Right lobe of liver (tissue), 6 donors: ENCODE results near the gene BEND5. TPM values are rescaled to one million over a fixed set of nuclear protein-coding genes. Genes with fewer than 3 reads are reported as not detected.

Experiments used
- ATAC-seq, 4 donors: fragments of 200-7000 bp; cut with Tn5 transposase; one replicate each; pipeline ENCODE4 v1.9.1; 2020; ENCODE audit warnings: mild to moderate bottlenecking in 4 of 4, moderate library complexity in 4 of 4
- DNase-seq, 3 donors: peaks; one replicate each; pipeline ENCODE4 v3.0.0-alpha.2; 2020
- H3K27ac ChIP-seq, 3 donors: fragments of 200-600 bp; one replicate each; pipeline ENCODE4 v1.8.0; 2022
- H3K27me3 ChIP-seq, 2 donors: fragments of 200-600 bp; one replicate each; pipeline ENCODE4 v1.8.0; 2022
- H3K36me3 ChIP-seq, 4 donors: fragments of 200-600 bp; sonication (generic) in 1 of 4; one replicate each; pipeline versions ENCODE4 v1.5.1 to v1.8.0; 2017 to 2022; ENCODE audit warnings: control low read depth in 1 of 4
- H3K4me1 ChIP-seq, 4 donors: fragments of 200-600 bp; sonication (generic) in 1 of 4; one replicate each; pipeline versions ENCODE4 v1.5.1 to v1.8.0; 2017 to 2022; ENCODE audit warnings: control low read depth in 1 of 4
- H3K4me3 ChIP-seq, 3 donors: fragments of 200-600 bp; one replicate each; pipeline ENCODE4 v1.8.0; 2022
- H3K9me3 ChIP-seq, 4 donors: fragments of 200-600 bp; sonication (generic) in 1 of 4; one replicate each; pipeline versions ENCODE4 v1.5.1 to v1.8.0; 2017 to 2022; ENCODE audit warnings: control low read depth in 1 of 4
- CTCF ChIP-seq, 4 donors: fragments of 200-600 bp in 3 of 4; fragments of 450-650 bp in 1 of 4; IDR thresholded peaks; one replicate each; pipeline versions ENCODE4 v1.5.1 to v1.8.0; 2016 to 2022; ENCODE audit warnings: antibody characterized with exemption in 4 of 4, mild to moderate bottlenecking in 2 of 4
- POLR2A ChIP-seq: fragments of 450-650 bp; IDR thresholded peaks from one replicate; pipeline ENCODE4 v1.6.1; 2017; ENCODE audit warnings: antibody characterized with exemption, mild to moderate bottlenecking
- WGBS: methylation state at CpG from one replicate; pipeline ENCODE4 v1.1.6; 2018; ENCODE audit warnings: low coverage, low lambda C conversion rate; ENCODE audit not compliant: insufficient coverage; ENCODE audit errors: missing lambda C conversion rate; 5-methylcytosine and 5-hydroxymethylcytosine counted together
- intact Hi-C, 2 donors: fragments of 100-400 bp; cut with DNase I; formaldehyde crosslinking; loops; one replicate each; pipeline versions ENCODE4 v1.11.2 to v1.14.1; 2022
- total RNA-seq, 6 experiments: library from RNA; depleted of rRNA in 2 of 6; stranded (reverse); fragments of >200 nt in 2 of 6; fragmentation: NEBNext Ultra II Directional in 3 of 6; extraction: Animal tissue kit (Norgen Biotek cat#: 25700) in 3 of 6; gene quantifications; one replicate each; pipeline versions ENCODE4 v1.1.0 to v1.2.4, GENCODE V29; 2016 to 2023
- donor health status: DM: no; HTN: yes; CAD: no.
- donor health status: DM: no; HTN: no; CAD: no.
- donor health status: DM: no; HTN: no; CAD: no.
- donor health status: DM: no; HTN: yes; CAD: no.
- donor health status: DM: no; HTN: yes; CAD: no.

The BEND5 gene
- total RNA-seq, 6 experiments from 2014 or later: 0.34 to 1.8 (median 0.47) TPM; not detected in 3

GRCh38 chr1:48678710-48679505 is 97.8 kb downstream of the BEND5 start:
- DNase-seq (no peak), ATAC-seq (peak in 3 of 4 donors; percentile 18 to 24 (median 18))
- 33% methylated on average over 1 of the region's 3 CpGs for WGBS
- TF ChIP-seq POLR2A: no peak
- no peak for TF ChIP-seq CTCF (IDR thresholded peaks at IDR 0.05)
- H3K4me3 ChIP-seq: no peak overlapping the region
- intact Hi-C loops: no loop called here
- no peaks in the 10 kb centered on the region for H3K9me3 ChIP-seq
- peak overlapping the region; percentile 33 to 82 (median 58) for H3K27ac ChIP-seq
- peaks cover 0 to 42% (median 22%) of the 10 kb centered on the region in 4 donors for H3K4me1 ChIP-seq
- H3K27me3 ChIP-seq: no peaks in the 10 kb centered on the region
- H3K36me3 ChIP-seq: no peaks in the 10 kb centered on the region
